IPS-18a (cell line): ENCODE data around the gene LMO2.

ENCODE experiments used
- H3K27ac ChIP-seq: one replicate; pipeline ENCODE4 v1.5.1; 2013; ENCODE audit warnings: low read length
- H3K27me3 ChIP-seq: one replicate; pipeline ENCODE4 v1.6.1; 2013; ENCODE audit warnings: mild to moderate bottlenecking, low read length; ENCODE audit not compliant: control insufficient read depth, insufficient read depth
- H3K36me3 ChIP-seq: one replicate; pipeline ENCODE4 v1.6.1; 2013; ENCODE audit warnings: low read depth, low read length; ENCODE audit not compliant: control insufficient read depth
- H3K4me1 ChIP-seq: one replicate; pipeline ENCODE4 v1.6.1; 2013; ENCODE audit warnings: low read depth, low read length; ENCODE audit not compliant: control insufficient read depth
- H3K4me3 ChIP-seq: one replicate; pipeline ENCODE4 v1.5.1; 2013; ENCODE audit warnings: low read length
- H3K9ac ChIP-seq: one replicate; pipeline ENCODE4 v1.6.1; 2013; ENCODE audit warnings: mild to moderate bottlenecking, low read length, moderate library complexity
- H3K9me3 ChIP-seq: one replicate; pipeline ENCODE4 v1.6.1; 2013; ENCODE audit warnings: low read depth, low read length; ENCODE audit not compliant: control insufficient read depth

LMO2 gene

DNA sequence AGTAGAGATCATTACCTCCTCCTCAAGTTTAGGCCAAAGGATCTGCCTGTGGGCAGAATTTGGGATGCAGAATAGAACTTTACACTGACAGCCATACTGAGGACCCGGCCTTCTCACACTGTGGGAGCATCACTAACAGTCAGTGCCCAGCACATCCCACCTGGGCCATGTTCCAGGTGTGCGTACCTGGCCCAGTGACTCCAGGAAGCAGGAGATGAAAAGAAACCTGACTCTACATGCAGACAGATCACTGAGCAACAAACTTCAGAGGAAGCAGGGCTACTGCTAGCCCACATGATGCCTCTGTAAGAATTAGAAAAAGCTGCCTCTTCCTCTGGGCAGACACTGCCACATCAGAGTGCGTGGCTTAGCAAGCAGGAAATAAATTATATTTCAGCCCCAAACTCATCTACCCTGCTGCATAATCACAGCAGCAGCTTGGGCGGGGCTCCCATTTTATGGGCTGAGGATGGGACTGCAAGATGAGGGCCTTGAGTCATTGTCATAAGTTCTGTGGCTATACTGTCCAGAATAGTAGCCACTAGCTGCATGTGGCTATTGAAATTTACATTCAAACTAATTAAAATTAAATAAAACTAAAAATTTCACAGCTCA lies 6.0 kb upstream of the LMO2 start:
- Histone ChIP-seq H3K27me3 (no peaks in the 10 kb centered on the region), H3K27ac (no peak overlapping the region)

DNA sequence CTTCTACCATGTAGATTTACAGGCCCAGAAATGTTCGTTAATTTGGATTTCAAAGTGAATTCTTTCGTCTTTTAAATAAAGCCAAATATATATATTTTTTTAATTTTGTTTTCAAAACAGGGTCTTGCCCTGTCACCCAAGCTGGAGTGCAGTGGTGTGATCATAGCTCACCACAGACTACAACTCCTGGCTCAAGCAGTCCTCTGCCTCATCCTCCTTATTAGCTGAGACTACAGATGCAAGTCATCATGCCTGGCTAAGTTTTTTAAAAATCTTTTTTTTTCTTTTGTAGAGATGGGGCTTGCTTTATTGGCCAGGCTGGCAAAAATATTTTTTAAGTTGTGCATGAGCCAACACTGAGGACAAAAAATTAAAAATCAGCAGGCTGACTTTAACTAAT lies 5.0 kb upstream of the LMO2 start:
- no peaks in the 10 kb centered on the region for H3K36me3 ChIP-seq
- H3K9me3 ChIP-seq: no peaks in the 10 kb centered on the region
- H3K27me3 ChIP-seq: no peaks in the 10 kb centered on the region
- H3K9ac ChIP-seq: no peak overlapping the region
- no peak overlapping the region for H3K4me3 ChIP-seq
- H3K4me1 ChIP-seq: peaks cover 5% of the 10 kb centered on the region
- H3K27ac ChIP-seq: no peak overlapping the region

More for the DNA sequence above, 6.0 kb upstream of the LMO2 start:
- Histone ChIP-seq H3K4me3 (no peak overlapping the region), H3K4me1 (peaks cover 5% of the 10 kb centered on the region), H3K9me3 (no peaks in the 10 kb centered on the region), H3K9ac (no peak overlapping the region), H3K36me3 (no peaks in the 10 kb centered on the region)

DNA sequence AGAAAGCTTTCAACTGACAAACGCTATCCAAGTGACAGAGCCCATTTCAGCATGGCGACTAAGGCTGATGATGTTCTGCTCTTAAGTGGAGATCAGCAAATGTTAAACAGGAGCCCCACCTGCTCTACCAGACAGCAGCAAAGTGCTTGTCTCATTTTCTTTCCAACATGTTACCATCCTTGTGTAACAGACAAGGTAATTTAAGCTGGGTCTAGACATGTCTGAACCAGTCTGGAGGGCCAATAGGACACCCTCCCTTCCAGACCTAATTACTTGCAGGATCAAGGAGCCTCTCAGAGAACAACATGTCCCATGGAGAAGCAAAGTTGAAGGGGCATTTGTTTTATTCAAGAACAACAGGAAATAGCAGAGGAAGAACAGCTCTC lies 3.9 kb upstream of the LMO2 start:
- Histone ChIP-seq H3K27ac (no peak overlapping the region), H3K36me3 (no peaks in the 10 kb centered on the region), H3K4me3 (no peak overlapping the region), H3K9me3 (no peaks in the 10 kb centered on the region), H3K9ac (no peak overlapping the region), H3K27me3 (no peaks in the 10 kb centered on the region), H3K4me1 (peaks cover 5% of the 10 kb centered on the region)

DNA sequence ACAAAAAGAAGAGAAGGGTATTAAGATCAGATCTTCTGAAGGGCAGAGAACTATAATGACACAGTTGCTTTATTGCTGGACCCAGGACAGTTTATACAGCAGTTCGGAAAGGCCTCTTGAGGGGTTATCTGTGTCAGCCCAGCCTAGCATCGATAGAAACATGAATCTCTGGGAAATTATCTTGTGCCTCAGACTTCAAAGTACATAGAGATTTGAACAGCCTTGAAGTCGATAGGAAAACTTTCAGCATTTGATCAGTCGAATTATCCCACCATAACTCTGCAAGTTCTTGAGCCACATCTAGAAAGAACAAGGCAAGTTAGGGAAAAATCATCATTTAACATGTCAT lies 2.5 kb upstream of the LMO2 start:
- no peak overlapping the region for H3K9ac ChIP-seq
- no peaks in the 10 kb centered on the region for H3K27me3 ChIP-seq
- H3K27ac ChIP-seq: no peak overlapping the region
- H3K4me1 ChIP-seq: peaks cover 5% of the 10 kb centered on the region
- H3K36me3 ChIP-seq: no peaks in the 10 kb centered on the region
- H3K4me3 ChIP-seq: no peak overlapping the region
- no peaks in the 10 kb centered on the region for H3K9me3 ChIP-seq

DNA sequence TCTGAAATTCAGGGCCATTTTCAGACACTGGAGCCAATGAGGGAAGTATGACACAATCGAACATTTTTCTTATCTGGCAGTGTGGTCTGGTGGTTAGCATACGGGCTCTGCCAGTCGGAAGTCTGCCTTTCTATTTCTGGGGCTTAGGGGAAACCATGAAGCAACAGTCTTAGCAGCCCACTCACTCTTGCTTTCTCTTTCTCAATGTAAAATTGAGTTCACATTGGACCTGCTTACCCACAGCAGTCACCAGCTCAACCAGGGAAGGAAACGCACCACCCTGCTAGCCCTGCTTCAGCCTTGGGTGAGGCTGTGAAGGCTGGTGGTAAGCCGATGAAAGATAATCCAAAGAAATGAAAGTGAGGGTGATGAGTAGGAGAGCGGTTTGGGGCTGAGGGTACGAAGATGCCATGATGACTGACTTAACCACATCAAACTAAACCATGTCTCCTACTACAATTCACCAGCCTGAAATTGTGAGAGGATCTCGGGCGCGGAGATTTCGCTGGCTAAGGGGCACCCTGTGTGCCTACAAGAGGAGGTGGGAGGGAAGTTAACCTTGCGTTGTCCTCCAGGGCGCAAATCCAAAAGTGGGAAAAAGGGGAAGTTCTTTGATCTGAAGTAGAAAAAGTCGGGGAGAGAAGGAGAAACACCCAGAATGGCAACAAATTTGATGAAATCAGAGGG lies 2.0 kb upstream of the LMO2 start:
- no peak overlapping the region for H3K9ac ChIP-seq
- no peaks in the 10 kb centered on the region for H3K27me3 ChIP-seq
- H3K4me3 ChIP-seq: no peak overlapping the region
- H3K36me3 ChIP-seq: no peaks in the 10 kb centered on the region
- no peaks in the 10 kb centered on the region for H3K9me3 ChIP-seq
- peaks cover 5% of the 10 kb centered on the region for H3K4me1 ChIP-seq
- no peak overlapping the region for H3K27ac ChIP-seq

DNA sequence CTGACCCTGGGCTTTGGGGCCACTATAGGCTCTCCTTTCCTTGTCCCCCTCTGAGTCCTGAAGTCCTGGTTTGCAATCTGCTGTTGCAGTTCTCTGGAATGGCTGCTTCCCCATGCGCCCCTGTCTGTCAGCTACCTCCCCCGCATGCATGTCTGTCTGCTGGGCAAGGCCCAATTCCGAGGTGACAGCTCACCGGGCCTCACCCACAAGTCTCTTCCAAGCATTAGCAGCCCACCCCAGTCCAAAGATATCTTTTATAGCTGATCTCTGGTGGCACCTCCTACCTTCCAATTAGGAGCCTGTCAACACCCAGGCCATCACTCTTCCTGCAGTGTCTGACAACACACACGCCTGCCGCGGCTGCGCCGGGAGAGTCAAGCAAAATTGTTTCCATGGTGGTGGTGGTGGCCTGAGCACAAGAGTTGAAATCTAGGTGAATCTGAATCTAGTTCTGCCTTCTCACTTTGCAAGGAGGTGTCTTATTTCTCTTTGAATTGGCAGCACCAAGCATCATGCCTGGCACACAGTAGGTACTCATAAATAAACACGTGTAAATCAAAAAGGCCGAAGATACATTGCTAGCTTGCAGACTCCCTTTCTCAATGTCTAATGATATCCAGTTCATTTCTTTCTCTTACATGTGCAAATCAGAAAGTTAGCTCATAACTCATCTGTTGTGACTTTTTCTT lies 1.2 kb upstream of the LMO2 start:
- Histone ChIP-seq H3K36me3 (no peaks in the 10 kb centered on the region), H3K4me3 (no peak overlapping the region), H3K9me3 (no peaks in the 10 kb centered on the region), H3K27ac (no peak overlapping the region), H3K27me3 (no peaks in the 10 kb centered on the region), H3K4me1 (peaks cover 5% of the 10 kb centered on the region), H3K9ac (no peak overlapping the region)

DNA sequence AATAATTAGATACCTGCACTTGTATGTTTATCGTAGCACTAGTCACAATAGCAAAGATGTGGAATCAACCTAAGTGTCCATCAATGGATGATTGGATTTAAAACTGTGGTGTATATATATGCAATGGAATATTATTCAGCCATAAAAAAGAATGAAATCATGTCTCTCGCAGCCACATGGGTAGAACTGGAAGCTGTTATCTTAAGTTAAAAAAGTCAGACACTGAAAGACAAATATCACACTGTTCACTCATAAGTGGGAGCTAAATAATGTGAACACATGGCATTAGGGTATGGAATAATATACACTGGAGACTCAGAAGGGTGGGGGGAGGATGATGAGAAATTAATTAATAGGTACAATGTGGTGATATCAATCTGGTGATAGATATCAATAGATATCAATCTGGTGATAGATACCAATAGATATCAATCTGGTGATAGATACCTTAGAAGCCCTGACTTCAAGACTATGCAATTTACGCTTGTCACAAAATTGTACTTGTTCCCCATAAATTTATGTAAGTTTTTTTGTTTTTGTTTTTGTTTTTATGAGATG lies 2.0 kb downstream of the LMO2 start:
- Histone ChIP-seq H3K27ac (no peak overlapping the region), H3K36me3 (no peaks in the 10 kb centered on the region), H3K9me3 (no peaks in the 10 kb centered on the region), H3K27me3 (no peaks in the 10 kb centered on the region), H3K4me1 (no peaks in the 10 kb centered on the region), H3K4me3 (no peak overlapping the region), H3K9ac (no peak overlapping the region)

DNA sequence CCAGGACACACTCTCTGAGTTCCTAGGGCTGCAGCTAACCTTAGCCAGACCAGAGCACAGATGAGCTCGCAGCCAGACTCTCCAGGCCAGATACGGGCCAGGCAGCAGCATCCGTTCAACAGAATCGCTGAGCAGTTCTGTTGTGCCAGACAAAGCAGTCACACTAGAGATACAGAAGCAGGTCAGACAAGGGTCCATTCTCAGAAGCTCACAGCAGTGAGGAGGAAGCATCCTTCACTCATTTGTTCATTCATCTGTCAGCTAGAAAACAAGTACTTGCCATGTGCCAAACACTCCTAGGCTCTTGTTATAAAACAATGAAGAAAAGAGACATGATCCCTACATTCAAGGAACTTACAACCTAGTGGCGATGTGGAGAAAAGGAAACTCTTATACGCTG lies 2.6 kb downstream of the LMO2 start:
- Histone ChIP-seq H3K4me3 (no peak overlapping the region), H3K36me3 (no peaks in the 10 kb centered on the region), H3K9ac (no peak overlapping the region), H3K27ac (no peak overlapping the region), H3K27me3 (no peaks in the 10 kb centered on the region), H3K4me1 (no peaks in the 10 kb centered on the region), H3K9me3 (no peaks in the 10 kb centered on the region)

DNA sequence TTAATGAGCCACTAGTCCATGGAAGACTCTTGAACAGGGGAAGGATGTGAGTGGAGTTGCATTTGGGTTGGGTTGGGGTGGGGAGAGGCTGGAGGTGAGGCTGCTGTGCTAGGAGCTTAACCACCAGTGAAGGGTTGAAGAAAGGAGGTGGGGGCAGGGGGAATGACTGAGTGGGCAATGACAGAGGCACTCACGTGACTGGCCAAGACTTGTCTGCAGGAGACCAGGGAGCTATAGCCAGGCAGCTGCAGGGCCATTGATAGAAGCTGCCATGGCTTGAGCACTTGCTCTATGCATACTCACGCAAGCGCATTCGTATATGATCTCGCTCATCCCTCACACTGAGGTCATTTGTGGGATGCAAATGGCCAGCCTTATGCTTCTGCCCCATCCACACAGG lies 4.0 kb downstream of the LMO2 start:
- H3K4me1 ChIP-seq: no peaks in the 10 kb centered on the region
- H3K9me3 ChIP-seq: no peaks in the 10 kb centered on the region
- no peak overlapping the region for H3K27ac ChIP-seq
- H3K9ac ChIP-seq: no peak overlapping the region
- H3K27me3 ChIP-seq: no peaks in the 10 kb centered on the region
- no peaks in the 10 kb centered on the region for H3K36me3 ChIP-seq
- no peak overlapping the region for H3K4me3 ChIP-seq

DNA sequence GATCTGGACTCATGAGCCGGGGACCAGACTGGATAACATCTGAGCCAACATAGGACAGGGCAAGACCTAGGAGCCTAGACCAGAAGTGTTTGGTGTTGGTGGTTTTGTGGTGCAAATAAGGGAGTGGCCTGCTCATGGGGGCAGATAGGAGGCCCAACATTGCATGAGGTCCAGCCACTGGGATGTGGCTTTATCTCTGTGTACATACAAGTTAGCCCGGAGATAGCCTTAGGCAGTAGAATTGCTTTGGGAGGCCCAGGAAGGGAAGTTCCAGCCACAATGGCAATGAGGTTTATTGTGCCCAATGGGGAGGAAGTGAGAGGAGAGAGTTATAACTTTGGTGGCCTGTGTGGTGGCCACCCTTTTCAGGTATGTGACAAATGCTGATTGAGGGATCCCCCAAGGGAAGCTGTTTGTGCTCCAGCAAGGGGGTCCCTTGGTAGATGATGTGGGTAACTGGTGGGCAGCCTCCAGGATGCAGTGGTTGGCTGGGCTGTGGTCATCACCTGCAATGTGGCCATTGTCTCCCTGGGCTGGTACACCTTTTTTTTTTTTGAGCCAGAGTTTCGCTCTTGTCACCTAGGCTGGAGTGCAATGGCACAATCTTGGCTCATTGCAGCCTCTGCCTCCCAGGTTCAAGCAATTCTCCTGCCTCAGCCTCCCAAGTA lies 6.4 kb downstream of the LMO2 start:
- Histone ChIP-seq H3K4me1 (no peaks in the 10 kb centered on the region), H3K36me3 (no peaks in the 10 kb centered on the region), H3K27ac (no peak overlapping the region)

DNA sequence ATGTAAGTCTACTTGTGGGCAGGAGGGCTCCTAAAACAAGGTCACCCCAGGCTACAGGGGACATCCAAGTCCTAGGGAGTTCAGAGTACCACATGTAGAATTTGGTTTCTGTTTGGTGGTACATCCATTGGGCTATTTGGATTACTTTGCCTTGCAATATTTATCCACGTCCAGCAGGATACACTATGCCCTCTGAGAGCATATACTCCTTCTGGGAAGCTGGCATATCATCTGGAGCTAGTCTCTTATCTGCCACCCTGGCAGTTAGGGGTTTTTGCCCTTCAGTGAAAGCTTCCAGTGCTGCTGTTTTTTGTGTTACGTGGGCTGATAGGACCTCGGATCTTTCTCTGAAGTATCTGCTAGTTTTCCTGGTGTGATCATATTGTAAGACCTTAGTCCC lies 7.3 kb downstream of the LMO2 start:
- Histone ChIP-seq H3K27ac (no peak overlapping the region), H3K9me3 (no peaks in the 10 kb centered on the region), H3K36me3 (no peaks in the 10 kb centered on the region), H3K4me3 (no peak overlapping the region), H3K9ac (no peak overlapping the region), H3K4me1 (no peaks in the 10 kb centered on the region), H3K27me3 (no peaks in the 10 kb centered on the region)

More for the DNA sequence above, 6.4 kb downstream of the LMO2 start:
- Histone ChIP-seq H3K27me3 (no peaks in the 10 kb centered on the region), H3K9me3 (no peaks in the 10 kb centered on the region), H3K4me3 (no peak overlapping the region), H3K9ac (no peak overlapping the region)
